ENCODE measurements around the gene ATG9B.

DNA sequence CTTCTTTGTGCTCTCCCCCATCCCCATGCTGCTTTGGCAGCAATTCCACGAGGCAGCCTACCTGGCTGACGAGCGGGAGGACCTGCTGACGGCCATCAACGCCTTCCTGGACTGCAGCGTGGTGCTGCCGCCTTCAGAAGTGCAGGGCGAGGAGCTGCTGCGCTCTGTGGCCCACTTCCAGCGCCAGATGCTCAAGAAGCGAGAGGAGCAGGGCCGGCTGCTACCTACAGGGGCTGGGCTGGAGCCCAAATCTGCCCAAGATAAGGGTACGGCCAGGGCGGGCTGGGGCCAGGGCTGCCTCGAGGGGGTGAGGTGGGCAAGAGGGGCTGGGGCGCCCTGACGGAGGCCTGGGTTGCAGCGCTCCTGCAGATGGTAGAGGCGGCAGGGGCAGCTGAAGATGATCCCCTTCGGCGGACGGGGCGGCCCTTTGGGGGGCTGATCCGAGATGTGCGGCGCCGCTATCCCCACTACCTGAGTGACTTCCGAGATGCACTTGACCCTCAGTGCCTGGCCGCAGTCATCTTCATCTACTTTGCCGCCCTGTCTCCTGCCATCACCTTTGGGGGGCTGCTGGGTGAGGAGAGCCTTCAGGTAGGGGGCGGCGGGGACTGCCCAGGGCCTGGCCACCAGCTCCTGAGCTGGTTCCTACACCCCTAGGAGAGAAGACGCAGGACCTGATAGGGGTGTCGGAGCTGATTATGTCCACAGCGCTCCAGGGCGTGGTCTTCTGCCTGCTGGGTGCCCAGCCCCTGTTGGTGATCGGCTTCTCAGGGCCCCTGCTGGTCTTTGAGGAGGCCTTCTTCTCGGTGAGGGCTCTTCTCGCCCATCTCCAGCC, 47.0 kb upstream of the ATG9B start:
- TF ChIP-seq, protein P1, sequence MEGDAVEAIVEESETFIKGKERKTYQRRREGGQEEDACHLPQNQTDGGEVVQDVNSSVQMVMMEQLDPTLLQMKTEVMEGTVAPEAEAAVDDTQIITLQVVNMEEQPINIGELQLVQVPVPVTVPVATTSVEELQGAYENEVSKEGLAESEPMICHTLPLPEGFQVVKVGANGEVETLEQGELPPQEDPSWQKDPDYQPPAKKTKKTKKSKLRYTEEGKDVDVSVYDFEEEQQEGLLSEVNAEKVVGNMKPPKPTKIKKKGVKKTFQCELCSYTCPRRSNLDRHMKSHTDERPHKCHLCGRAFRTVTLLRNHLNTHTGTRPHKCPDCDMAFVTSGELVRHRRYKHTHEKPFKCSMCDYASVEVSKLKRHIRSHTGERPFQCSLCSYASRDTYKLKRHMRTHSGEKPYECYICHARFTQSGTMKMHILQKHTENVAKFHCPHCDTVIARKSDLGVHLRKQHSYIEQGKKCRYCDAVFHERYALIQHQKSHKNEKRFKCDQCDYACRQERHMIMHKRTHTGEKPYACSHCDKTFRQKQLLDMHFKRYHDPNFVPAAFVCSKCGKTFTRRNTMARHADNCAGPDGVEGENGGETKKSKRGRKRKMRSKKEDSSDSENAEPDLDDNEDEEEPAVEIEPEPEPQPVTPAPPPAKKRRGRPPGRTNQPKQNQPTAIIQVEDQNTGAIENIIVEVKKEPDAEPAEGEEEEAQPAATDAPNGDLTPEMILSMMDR (IDR thresholded peaks at IDR 0.05): no peak
- TF ChIP-seq POLR2A (IDR thresholded peaks at IDR 0.05): no peak
